NCI-H2171 (cell line): ENCODE results near the gene DERL2.

Experiments used
- DNase-seq: peaks from one replicate; lab custom pipeline; 2025; lab: John Stamatoyannopoulos, UW

Gene DERL2

DNA sequence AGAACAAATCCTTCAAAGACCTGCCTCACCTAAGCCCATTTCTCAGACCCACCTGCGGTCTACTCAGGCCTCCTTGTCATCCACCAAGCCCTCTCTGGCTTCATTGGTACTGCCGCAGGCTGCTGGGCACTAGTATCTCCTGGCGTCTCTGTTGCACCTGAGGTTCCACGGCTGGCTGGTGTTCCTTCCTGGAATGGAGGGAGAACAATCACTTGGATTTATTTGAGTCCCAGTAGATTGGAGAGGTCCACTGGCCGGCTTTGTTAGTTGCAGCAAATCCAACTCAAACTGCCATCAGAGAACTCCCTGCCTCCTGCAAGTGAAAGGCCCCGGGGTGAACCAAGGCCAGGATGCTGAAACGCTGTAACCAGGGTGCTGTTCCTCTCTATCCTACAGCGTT is 15.7 kb upstream of the DERL2 start:
- DNase-seq, result no peak

GRCh38 chr17:5500589-5501391 is 14.8 kb upstream of the DERL2 start:
- DNase-seq, result peak; percentile 93

GRCh38 chr17:5500247-5500588 is 14.2 kb upstream of the DERL2 start:
- no peak for DNase-seq

- DNase-seq, result peak; percentile 26
These were observed 13.7 kb upstream of the DERL2 start for GRCh38 chr17:5499476-5500231.

- no peak for DNase-seq
These were observed 7.0 kb upstream of the DERL2 start for GRCh38 chr17:5492970-5493369.

DNA sequence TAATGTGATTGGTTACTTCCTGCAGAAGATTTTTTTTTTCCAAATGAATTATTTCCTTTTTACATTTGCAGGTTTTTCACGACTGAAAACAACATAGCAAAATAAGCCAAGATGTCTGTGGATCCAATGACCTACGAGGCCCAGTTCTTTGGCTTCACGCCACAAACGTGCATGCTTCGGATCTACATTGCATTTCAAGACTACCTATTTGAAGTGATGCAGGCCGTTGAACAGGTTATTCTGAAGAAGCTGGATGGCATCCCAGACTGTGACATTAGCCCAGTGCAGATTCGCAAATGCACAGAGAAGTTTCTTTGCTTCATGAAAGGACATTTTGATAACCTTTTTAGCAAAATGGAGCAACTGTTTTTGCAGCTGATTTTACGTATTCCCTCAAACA is 2.8 kb upstream of the DERL2 start:
- DNase-seq, result no peak

DNA sequence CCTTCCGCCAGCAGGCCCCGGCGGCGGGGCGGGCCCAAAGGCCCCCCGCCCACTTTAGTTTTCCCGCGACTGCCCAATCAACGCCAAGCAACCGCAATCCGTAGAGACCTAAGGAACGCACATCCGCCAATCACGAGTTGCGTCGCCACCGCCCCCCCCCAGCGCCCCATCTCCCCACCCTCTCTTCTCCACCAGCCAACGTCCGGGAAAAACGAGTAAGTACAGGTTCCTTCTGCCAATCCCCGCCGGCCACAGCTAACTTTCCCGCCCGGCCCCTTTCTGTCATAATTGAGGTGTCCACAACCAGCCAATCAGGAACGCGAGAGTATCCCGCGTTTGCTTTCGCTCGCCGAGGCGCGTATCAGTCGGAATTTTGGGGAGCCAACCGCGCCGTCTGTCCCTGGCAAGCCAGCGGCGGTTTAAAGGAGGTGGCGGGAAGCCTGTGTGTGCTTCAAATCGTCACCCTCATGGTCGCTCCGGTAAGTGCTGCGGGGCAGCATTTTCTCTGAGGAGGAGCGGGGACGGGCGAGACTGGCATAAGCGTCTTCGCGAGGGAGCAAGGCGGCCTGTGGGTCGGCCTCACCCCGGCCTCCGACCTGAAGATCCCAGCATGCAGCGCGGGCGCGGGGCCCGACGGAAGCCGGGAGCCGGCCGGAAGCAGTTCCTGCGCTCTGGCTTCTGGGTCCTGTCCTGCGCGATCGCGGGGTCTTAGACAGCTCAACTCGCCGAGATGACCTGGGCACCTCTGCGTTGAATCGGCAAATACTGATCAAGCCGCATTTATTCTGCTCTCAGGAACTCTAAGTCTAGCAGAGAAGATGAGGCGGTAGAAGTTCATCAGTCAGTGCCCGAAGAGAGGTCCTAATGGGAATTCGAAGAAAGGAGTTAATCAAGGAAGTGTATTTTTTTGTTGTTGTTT is 487 bp upstream of the DERL2 start, which contains the start of gene MIS12:
TSS of gene MIS12 (plus strand) at position 361 of the 919 bp plus-strand sequence. CDS start 2,297 bp downstream, outside the sequence.
- DNase-seq, result peak; percentile 98

GRCh38 chr17:5481451-5481850 is 4.5 kb downstream of the DERL2 start:
- DNase-seq, result no peak

DNA sequence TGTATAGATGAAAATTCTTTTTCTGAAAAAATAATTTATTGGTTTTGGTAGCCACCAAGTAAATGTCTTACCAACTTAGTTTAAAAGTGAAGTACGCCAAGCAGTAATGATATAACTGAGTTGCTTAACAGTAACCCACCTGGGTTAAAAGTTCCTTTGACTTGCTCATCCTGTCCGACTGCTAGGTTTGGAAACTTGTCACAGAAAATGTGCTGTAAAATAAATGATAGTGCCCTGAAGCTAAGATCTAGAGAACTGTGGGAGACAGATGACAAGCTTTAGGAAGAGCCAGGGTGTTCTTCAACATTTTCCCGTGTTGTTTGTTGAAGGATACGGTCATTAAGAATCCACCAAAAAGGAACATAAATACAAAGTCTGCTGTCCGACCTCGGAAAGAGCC is 5.0 kb downstream of the DERL2 start:
- no peak for DNase-seq

DNA sequence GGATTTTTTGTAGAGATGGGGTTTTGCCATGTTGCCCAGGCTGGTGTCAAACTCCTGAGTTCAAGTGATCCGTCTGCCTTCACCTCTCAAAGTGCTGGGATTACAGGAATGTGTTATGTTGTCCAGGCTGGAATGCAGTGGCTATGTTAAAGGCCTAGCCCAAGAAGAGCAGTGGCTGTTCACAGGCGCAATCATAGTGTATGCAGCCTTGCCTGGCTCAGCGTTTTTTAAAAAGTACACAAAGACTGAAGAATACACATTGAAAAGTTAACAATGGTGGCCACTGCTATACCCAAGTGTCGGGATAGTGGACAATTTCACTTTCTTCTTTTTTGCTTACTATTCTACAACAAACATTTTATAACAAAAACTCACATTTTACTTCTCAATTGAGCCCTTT is 7.0 kb downstream of the DERL2 start:
- DNase-seq, result no peak

- DNase-seq, result no peak
These were observed 12.1 kb downstream of the DERL2 start for GRCh38 chr17:5473906-5474305.

DNA sequence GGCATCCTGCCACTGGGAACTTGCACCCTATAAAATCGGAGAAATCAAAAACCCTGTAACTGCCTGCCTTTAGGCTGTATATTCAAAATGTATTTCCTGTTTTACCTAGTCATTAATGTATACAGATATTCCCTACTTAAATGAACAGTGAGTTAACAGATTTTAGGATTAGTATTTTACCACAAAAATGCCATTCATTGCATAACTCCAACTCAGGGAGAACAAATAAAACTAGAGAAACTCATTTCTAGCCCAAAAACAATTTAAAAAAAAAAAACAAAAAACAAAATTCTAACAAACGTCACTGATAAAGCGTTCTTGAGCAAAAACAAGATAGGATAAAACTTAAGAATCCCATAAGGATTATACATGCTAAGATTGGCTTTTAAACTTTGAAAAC is 13.5 kb downstream of the DERL2 start:
- no peak for DNase-seq

DNA sequence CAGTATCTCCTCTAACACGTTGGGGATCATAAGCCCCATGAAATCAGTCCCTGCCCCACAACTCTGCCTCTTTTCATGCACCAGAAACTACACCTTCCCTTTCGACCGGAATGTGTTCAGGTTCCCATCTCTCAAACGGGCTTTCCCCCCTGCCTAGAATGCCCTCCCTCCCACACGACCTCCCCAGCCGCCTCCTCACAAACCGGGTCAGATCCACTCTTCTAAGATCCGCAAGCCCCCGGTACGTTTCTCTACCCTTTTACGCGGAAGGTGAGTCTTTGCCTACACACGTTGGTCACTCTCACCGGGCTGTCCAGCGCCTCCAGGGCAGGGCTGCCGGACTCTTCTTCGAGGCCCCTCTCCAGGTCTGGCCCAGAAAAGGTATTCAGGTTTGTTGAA is 17.9 kb downstream of the DERL2 start:
- no peak for DNase-seq

GRCh38 chr17:5467416-5467815 is 18.6 kb downstream of the DERL2 start:
- DNase-seq, result no peak

GRCh38 chr17:5466295-5466694 is 19.7 kb downstream of the DERL2 start:
- DNase-seq, result no peak

GRCh38 chr17:5464717-5465507 is 21.1 kb downstream of the DERL2 start:
- DNase-seq, result no peak

- no peak for DNase-seq
These were observed 39.2 kb downstream of the DERL2 start for GRCh38 chr17:5446786-5447185.

DNA sequence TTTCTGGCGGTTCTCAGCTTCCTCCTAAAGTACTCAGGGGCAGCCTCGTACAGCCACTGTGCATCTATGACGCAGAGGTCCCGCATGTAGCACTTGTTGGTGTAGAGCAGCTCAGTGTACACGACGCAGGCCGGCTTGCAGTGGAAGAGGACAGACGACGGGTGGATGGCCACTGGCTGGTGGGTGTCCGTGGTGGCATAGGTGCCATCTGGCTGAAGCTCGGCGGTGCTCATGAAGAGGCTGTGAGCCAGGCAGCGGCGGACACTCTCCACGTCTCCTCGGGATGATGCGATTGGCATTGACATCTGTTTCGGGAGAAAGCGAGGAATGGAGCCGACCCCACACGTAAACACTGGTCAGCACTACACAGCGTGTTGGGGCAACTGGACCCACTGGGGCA is 41.8 kb downstream of the DERL2 start:
- no peak for DNase-seq

GRCh38 chr17:5443728-5444127 is 42.2 kb downstream of the DERL2 start:
- DNase-seq, result no peak

DNA sequence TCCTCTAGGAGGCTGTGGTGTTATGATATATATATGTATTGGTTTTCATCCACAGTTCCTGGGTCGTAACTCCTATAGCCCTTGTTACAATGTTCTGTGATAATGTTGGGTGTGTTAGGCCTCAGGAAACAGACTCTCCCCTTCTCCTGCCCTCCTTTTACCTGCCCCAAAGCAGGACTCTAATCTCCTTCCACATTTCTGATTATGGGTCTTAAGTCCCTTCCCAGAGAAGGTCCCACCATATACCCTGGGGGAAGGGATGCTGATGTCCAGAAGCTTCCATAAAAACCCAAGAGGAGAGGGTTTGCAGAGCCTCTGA is 46.6 kb downstream of the DERL2 start:
- no peak for DNase-seq

DNA sequence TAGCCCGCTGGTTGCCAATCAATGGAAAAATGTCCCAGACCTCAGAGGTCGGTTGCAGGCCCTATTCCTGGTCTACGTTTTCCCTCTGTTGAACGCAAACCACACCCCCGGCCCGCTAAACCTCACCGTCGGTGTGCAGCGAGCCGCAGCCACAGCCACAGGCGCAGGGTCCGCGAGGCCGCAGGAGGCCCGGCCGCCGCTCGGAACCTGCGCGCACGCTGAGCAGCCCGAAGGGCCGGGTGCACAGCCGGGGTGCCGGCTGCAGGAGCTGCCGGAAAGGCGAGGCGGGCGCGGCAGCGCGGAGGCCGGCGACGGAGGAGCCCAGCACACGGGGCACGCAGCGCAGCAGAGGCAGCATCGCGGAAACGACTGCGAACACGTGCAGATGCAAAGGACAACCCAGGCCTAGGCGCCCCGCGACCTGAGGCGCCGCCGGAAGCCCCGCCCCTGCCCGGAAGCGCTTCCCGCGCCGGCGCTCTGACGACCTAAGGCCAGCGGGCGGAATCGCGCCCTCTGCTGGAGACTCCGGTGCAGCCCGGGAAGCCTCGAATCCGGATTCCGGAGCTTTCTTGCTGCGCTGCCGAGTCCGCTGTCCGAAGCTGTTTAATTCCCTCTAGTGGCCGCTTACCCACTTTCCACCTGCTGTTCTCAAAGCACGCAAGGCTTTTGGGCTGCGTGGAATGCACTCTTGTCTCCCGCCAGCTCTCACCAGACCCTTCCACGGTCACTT is 47.1 kb downstream of the DERL2 start, which contains the start of gene C1QBP:
TSS of gene C1QBP (minus strand) at position 440 of the 730 bp plus-strand sequence. CDS start at position 358, 82 bp downstream.
- DNase-seq, result peak; percentile 89
